Measurements from ENCODE around the gene CAMK2A. TPM values are rescaled to one million over a fixed set of nuclear protein-coding genes. Genes with fewer than 3 reads are reported as not detected.

CAMK2A gene
- total RNA-seq, 2 donors from 2014 or later = 0.05 to 0.61 TPM

DNA sequence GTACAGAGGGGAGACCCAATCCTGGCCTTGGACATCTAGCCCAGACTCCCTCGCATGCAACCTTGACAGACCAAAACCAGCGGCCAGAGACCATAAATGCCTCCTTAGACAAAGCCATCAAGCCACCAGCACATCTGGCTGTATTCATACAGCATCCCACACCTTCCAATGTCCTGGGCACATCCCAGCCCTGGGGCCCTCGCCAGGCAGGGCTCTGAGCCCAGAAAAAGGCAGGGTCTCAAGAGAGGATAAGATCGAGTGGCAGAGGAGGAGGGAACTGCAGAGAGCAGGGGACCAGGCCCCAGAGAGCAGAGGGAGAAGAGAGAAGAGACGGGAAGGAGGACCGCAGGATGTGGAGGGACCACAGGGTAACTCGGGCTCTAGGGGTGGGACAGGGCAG, 45.4 kb downstream of the CAMK2A start:
- Histone ChIP-seq H3K9me3 (no peaks in the 10 kb centered on the region), H3K4me3 (no peak overlapping the region), H3K4me1 (no peaks in the 10 kb centered on the region), H3K27ac (no peak overlapping the region), H3K36me3 (no peaks in the 10 kb centered on the region), H3K9ac (ENCODE audit: low read depth in 2 of 2, low read length in 2 of 2) (no peak overlapping the region), H3K27me3 (no peaks in the 10 kb centered on the region)
- DNase-seq = no peak
- intact Hi-C loops (cut with DNase I) = no loop called here
- no peak for TF ChIP-seq CTCF (IDR thresholded peaks at IDR 0.05)

- Histone ChIP-seq H3K4me1 (no peaks in the 10 kb centered on the region), H3K27ac (no peak overlapping the region), H3K9me3 (no peaks in the 10 kb centered on the region), H3K4me3 (no peak overlapping the region), H3K9ac (ENCODE audit: low read depth in 2 of 2, low read length in 2 of 2) (no peak overlapping the region), H3K27me3 (no peaks in the 10 kb centered on the region), H3K36me3 (no peaks in the 10 kb centered on the region)
- DNase-seq = no peak
- intact Hi-C loops (cut with DNase I) = no loop called here
- TF ChIP-seq CTCF (IDR thresholded peaks at IDR 0.05) = no peak
These were observed 46.0 kb downstream of the CAMK2A start for GRCh38 chr5:150243590-150243989.

- H3K4me1 ChIP-seq = no peaks in the 10 kb centered on the region
- no peak overlapping the region for H3K4me3 ChIP-seq
- no peaks in the 10 kb centered on the region for H3K36me3 ChIP-seq
- TF ChIP-seq CTCF (IDR thresholded peaks at IDR 0.05) = no peak
- intact Hi-C loops (cut with DNase I) = no loop called here
- no peak overlapping the region for H3K27ac ChIP-seq
- H3K9me3 ChIP-seq = no peaks in the 10 kb centered on the region
- H3K27me3 ChIP-seq = no peaks in the 10 kb centered on the region
- no peak overlapping the region for H3K9ac ChIP-seq (ENCODE audit: low read depth in 2 of 2, low read length in 2 of 2)
- DNase-seq = no peak
These were observed 47.2 kb downstream of the CAMK2A start for GRCh38 chr5:150242251-150242894.

GRCh38 chr5:150241298-150242160, 48.0 kb downstream of the CAMK2A start:
- no peaks in the 10 kb centered on the region for H3K27me3 ChIP-seq
- no peak overlapping the region for H3K4me3 ChIP-seq
- no peak for TF ChIP-seq CTCF (IDR thresholded peaks at IDR 0.05)
- H3K27ac ChIP-seq = no peak overlapping the region
- intact Hi-C loops (cut with DNase I) = no loop called here
- no peaks in the 10 kb centered on the region for H3K36me3 ChIP-seq
- no peaks in the 10 kb centered on the region for H3K9me3 ChIP-seq
- H3K9ac ChIP-seq (ENCODE audit: low read depth in 2 of 2, low read length in 2 of 2) = no peak overlapping the region
- DNase-seq = no peak
- H3K4me1 ChIP-seq = no peaks in the 10 kb centered on the region

GRCh38 chr5:150239794-150240122, 49.8 kb downstream of the CAMK2A start:
- no peak for TF ChIP-seq CTCF (IDR thresholded peaks at IDR 0.05)
- intact Hi-C loops (cut with DNase I) = no loop called here
- no peak for DNase-seq

More at GRCh38 chr5:150239794-150240122, 49.8 kb downstream of the CAMK2A start:
- Histone ChIP-seq H3K27me3 (no peaks in the 10 kb centered on the region), H3K4me1 (no peaks in the 10 kb centered on the region), H3K4me3 (no peak overlapping the region), H3K9ac (ENCODE audit: low read depth in 2 of 2, low read length in 2 of 2) (no peak overlapping the region), H3K27ac (no peak overlapping the region), H3K36me3 (no peaks in the 10 kb centered on the region), H3K9me3 (no peaks in the 10 kb centered on the region)

All from colonic mucosa (tissue), 4 donors.